HPDE6-E6E7 (cell line): ENCODE results near the gene FTH1.
"Not testable (repeated sequence)": the region's sequence is repeated elsewhere in the genome, so short reads cannot be mapped to it uniquely, and the experiment has no call there.

Source experiments
- DNase-seq: peaks from one replicate; pipeline ENCODE4 v3.0.0; 2011; ENCODE audit warnings: missing footprints; ENCODE audit errors: extremely low spot score

FTH1 gene

DNA sequence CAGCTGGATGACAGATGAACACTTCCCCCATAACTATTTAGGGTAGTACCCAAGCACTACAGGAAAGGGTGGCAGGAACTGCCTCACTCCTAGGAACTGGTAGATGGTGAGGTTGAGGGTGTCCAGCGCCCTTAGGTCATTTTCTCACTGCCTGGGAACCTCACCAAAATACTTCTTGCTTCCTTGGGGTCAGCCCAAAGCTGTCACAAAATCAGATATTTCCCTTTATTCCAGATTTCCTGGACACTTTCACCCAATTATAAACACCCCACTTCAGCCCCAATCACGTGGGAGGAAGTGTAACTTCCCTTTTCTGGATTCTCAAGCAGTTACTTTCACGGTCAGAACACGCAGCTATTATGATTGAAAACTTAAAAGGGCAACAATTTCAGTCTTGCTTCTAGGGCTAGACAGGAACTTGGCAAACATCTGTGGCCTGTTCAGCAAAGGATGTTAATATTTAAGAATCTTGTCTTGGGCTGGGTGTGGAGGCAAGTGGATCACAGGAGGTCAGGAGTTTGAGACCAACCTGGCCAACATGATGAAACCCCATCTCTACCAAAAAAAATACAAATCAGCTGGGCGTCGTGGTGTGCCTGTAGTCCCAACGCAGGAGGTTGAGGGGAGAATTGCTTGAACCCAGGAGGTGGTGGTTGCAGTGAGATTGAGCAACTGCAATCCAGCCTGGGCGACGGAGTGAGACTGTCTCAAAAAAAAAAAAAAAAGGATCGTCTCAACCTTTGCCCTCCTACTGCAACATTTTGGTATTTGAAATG lies 4.0 kb downstream of the FTH1 start:
- DNase-seq, result no peak

- no peak for DNase-seq
Measured at GRCh38 chr11:61963016-61963281, 4.5 kb downstream of the FTH1 start.

- no peak for DNase-seq
Measured at GRCh38 chr11:61962213-61963015, 5.0 kb downstream of the FTH1 start.

GRCh38 chr11:61961570-61962212 lies 5.7 kb downstream of the FTH1 start:
- no peak for DNase-seq

- DNase-seq, result no peak
Measured at GRCh38 chr11:61960532-61960931, 6.9 kb downstream of the FTH1 start.

DNA sequence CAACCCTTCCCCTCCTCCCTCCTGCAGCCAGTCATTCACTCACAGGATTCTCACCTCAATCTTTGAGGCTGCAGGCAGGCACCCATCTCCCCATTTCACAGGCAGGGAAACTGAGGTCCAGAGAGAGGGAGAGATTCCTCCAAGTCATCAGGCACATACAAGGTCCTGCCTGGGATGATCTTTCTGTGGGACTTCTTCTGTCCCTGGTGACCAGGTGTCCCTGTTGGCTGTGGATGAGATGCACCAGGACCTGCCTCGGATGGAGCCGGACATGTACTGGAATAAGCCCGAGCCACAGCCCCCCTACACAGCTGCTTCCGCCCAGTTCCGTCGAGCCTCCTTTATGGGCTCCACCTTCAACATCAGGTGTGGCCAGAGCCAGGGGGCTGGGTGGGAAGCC lies 7.8 kb downstream of the FTH1 start:
- no peak for DNase-seq

- DNase-seq, result peak; percentile 73
Measured at GRCh38 chr11:61959114-61959513, 8.3 kb downstream of the FTH1 start.

GRCh38 chr11:61958590-61958989 lies 8.8 kb downstream of the FTH1 start:
- DNase-seq, result no peak

DNA sequence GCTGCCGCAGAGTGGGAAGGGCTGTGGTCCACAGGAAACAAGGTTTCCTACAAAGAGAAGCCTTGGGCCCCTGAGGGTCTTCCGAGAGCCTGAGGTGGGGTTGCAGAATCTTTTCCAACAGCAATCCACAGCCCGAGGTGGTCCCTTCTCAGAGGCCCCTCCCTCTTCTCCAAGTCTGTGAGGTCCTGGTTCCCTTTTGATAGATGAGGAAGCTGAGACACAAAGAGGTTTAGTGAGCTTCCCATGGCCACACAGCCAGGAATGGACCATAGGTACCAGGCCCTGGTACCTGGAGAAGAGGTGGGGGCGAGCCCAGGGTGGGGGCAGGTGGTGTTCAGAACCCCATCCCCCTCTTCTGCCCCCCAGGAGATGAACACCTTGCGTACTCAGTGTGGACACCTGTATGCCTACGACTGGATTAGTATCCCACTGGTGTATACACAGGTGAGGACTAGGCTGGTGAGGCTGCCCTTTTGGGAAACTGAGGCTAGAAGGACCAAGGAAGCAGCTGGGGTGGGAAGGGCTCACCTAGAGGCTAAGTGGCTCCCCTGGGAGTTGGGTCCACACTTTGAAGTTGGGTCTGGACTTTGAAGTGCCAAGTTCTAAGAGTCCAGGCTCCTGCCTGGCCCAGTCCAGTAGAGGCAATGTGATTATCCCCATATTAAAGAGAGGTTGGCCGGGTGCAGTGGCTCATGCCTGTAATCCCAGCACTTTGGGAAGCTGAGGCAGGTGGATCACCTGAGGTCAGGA lies 10.2 kb downstream of the FTH1 start:
- DNase-seq, result no peak

DNA sequence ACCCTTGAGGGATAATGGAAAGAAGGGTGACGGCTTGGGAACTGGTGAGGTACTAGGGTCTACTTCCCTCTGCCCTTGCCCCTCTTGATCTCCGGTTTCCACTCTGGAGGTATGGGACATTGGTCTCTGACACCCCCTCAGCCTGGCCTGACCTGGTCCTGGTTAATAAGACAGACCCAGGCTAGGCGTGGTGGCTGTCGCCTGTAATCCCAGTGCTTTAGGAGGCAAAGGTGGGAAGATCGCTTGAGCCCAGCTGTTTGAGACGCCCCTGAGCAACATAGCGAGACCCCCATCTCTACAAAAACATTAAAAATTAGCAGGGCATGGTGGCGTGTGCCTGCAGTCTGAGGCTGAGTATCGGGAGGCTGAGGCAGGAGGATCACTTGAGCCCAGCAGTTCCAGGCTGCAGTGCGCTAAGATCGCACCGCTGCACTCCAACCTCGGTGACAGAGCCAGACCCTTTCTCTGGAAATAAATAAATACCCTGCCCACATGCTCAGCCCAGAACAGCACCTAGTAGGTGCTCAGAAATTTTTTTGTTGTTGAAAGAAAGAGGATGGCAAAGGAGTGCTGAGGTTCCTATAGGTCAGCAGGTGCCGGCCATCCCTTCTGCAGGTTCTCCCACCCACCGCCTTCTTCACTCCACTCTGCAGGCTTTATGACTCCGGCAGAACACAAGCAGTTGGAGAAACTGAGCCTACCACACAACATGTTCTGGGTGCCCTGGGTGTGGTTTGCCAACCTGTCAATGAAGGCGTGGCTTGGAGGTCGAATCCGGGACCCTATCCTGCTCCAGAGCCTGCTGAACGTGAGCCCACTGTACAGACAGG lies 11.0 kb downstream of the FTH1 start:
- no peak for DNase-seq

DNA sequence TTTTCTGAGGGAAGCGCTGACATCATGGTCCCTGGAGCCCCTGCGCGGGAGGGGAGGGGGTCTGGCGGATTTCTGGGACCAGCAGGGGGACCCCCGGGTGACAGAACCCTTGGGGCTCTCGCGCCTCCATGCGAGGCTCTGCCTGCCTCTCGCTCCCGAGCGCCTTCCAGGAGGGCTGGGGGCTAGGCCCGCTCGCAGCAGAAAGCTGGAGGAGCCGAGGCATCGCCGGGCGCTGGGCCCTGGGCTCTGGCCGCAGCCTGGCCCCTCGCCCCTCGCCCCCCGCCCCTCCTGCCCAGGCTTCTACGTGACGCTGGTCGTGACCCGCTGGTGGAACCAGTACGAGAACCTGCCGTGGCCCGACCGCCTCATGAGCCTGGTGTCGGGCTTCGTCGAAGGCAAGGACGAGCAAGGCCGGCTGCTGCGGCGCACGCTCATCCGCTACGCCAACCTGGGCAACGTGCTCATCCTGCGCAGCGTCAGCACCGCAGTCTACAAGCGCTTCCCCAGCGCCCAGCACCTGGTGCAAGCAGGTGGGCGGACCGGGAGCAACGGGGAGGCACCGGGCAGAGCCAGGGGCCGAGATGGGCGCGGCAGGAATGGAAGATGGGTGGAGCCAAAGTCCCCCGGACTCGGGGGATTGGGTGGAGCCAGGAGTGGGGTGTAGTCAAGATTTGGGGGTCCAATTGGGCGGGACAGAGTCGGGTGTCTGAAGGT lies 11.9 kb downstream of the FTH1 start:
- no peak for DNase-seq

- peak; percentile 59 for DNase-seq
Measured at GRCh38 chr11:61954851-61955421, 12.5 kb downstream of the FTH1 start.

DNA sequence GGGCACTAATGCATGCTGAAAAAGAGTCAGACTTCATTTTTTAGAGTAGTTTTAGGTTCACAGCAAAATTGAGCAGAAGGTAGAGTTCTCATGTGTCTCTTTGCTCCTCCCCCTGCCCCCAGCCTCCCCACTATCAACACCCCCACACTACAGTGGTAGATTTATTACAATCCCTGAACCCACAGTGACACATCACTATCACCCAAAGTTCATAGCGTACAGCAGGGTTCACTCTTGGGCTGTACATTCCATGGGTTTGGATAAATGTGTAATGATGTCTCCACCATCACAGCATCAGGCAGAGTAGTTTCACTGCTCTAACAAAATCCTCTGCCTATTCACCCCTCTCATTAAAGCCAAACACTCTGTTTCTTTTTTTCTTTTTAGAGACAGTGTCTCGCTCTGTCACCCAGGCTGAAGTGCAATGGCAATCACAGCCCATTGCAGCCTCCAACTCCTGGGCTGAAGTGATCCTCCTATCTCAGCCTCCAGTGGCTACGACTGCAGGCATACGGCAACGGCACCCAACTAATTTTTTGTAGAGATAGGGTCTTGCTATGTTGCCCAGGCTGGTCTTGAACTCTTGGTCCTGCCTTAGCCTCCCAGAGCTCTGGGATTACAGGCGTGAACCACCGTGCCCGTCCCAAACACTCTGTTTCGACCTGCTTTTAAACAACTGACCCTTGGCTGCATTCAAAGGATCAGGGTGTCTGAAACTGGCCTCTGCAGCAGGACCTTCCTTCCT lies 13.2 kb downstream of the FTH1 start:
- DNase-seq, result no peak

- DNase-seq, result not testable (repeated sequence)
Measured at GRCh38 chr11:61953632-61954031, 13.8 kb downstream of the FTH1 start.

- no peak for DNase-seq
Measured at GRCh38 chr11:61952882-61953281, 14.6 kb downstream of the FTH1 start.

- DNase-seq, result no peak
Measured at GRCh38 chr11:61951484-61952135, 15.8 kb downstream of the FTH1 start.

- no peak for DNase-seq
Measured at GRCh38 chr11:61950035-61950547, 17.3 kb downstream of the FTH1 start, which contains the start of gene BEST1. BEST1 (plus strand) TSS chr11:61950351; CDS start chr11:61951807, 1,456 bp downstream.

DNA sequence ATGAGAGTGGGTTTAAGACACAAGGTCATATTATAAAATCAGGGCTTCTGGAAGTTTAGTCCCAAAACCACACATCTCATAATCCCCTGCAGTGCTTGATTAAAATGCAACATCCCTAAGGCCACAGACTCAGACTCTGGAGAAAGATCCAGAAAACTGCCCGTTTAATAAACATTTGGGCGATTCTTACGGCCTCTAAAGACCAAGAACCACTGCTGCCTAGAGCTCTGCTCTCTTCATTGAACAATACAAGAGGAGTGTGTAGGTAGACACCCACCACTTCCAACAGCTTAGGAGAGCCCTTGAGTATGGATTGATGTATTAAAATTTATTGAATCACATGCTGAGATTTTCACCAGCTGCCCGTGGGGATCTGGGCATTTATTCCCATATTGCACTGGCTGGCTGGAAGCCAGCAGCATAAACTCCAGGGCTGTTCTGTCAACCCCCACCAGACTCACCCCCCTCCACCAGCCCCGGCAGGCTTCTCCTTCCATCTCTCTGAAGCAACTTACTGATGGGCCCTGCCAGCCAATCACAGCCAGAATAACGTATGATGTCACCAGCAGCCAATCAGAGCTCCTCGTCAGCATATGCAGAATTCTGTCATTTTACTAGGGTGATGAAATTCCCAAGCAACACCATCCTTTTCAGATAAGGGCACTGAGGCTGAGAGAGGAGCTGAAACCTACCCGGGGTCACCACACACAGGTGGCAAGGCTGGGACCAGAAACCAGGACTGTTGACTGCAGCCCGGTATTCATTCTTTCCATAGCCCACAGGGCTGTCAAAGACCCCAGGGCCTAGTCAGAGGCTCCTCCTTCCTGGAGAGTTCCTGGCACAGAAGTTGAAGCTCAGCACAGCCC lies 18.0 kb downstream of the FTH1 start:
- no peak for DNase-seq
